PC-9 (cell line): ENCODE data around the gene PRR33. TPM values are rescaled to one million over a fixed set of nuclear protein-coding genes. Genes with fewer than 3 reads are reported as not detected.

ENCODE experiments used
- BruUV-seq: library from RNA; stranded (reverse); fragments of 400-500 nt; replicated peaks from 2 replicates; lab custom pipeline; 2021; lab: Mats Ljungman, UMichigan
- CTCF ChIA-PET: fragments of 300-600 bp; sonication (Branson Sonifier 250); formaldehyde crosslinking; loops from one replicate; lab custom pipeline; 2022; ENCODE audit warnings: antibody characterized with exemption; lab: Charles Lee
- POLR2A ChIA-PET: fragments of 300-600 bp; sonication (Branson Sonifier 250); formaldehyde crosslinking; loops from one replicate; lab custom pipeline; 2022; ENCODE audit warnings: antibody characterized with exemption; ENCODE audit not compliant: unreplicated experiment; lab: Charles Lee
- DNase-seq, 2 experiments: peaks; one replicate each; pipeline versions ENCODE4 v3.0.0 to v3.0.0-alpha.2; 2015 to 2022; ENCODE audit warnings: mixed read lengths in 1 of 2
- H2AFZ ChIP-seq: fragments of 200-600 bp; sonication (generic); 2 replicates; pipeline ENCODE4 v1.8.1; 2017; ENCODE audit warnings: antibody characterized with exemption
- H3F3A ChIP-seq: fragments of 200-600 bp; sonication (generic); 2 replicates; pipeline ENCODE4 v1.8.1; 2017; ENCODE audit warnings: antibody characterized with exemption, mild to moderate bottlenecking, low read depth; ENCODE audit not compliant: insufficient read depth
- H3K27ac ChIP-seq: fragments of 200-600 bp; sonication (generic); 2 replicates; pipeline ENCODE4 v1.6.1; 2016; ENCODE audit warnings: mixed run types
- H3K27me3 ChIP-seq: fragments of 200-600 bp; sonication (generic); 2 replicates; pipeline ENCODE4 v1.6.1; 2016; ENCODE audit warnings: low read depth, mixed run types; ENCODE audit not compliant: insufficient read depth
- H3K36me3 ChIP-seq: fragments of 200-600 bp; sonication (generic); 2 replicates; pipeline ENCODE4 v1.6.1; 2016; ENCODE audit warnings: low read depth, mixed run types
- H3K4me1 ChIP-seq: fragments of 200-600 bp; sonication (generic); replicated peaks from 2 replicates; pipeline ENCODE4 v1.6.1; 2016; ENCODE audit warnings: mixed run types; ENCODE audit not compliant: insufficient read depth
- H3K4me2 ChIP-seq: fragments of 200-600 bp; sonication (generic); 2 replicates; pipeline ENCODE4 v1.6.1; 2017; ENCODE audit warnings: mixed run types
- H3K4me3 ChIP-seq: fragments of 200-600 bp; sonication (generic); 2 replicates; pipeline ENCODE4 v1.6.1; 2016; ENCODE audit warnings: mixed run types
- H3K79me2 ChIP-seq: fragments of 200-600 bp; sonication (generic); 2 replicates; pipeline ENCODE4 v1.6.1; 2017; ENCODE audit warnings: low read depth, mixed run types
- H3K9me2 ChIP-seq: fragments of 200-600 bp; sonication (generic); 2 replicates; pipeline ENCODE4 v1.8.1; 2017; ENCODE audit warnings: mild to moderate bottlenecking; ENCODE audit not compliant: insufficient read depth
- H3K9me3 ChIP-seq: fragments of 200-600 bp; sonication (generic); 2 replicates; pipeline ENCODE4 v1.8.1; 2016; ENCODE audit warnings: low read depth; ENCODE audit not compliant: insufficient read depth
- H4K20me1 ChIP-seq: fragments of 200-600 bp; sonication (generic); 2 replicates; pipeline ENCODE4 v1.8.1; 2017; ENCODE audit not compliant: insufficient read depth
- EZH2 ChIP-seq: fragments of 200-600 bp; sonication (generic); IDR thresholded peaks from 2 replicates; pipeline ENCODE4 v1.8.0; 2017; ENCODE audit warnings: antibody characterized with exemption, low read depth
- intact Hi-C: fragments of 100-400 bp; cut with micrococcal nuclease; formaldehyde crosslinking; loops from one replicate; pipeline ENCODE4 v1.10.0; 2022; ENCODE audit not compliant: unreplicated experiment
- total RNA-seq: library from RNA; stranded (reverse); gene quantifications from 2 replicates; pipeline ENCODE4 v1.2.3, GENCODE V29; 2021
- TF ChIP-seq, protein P1 (sequence below): fragments of 200-600 bp; sonication (generic); conservative IDR thresholded peaks from 2 replicates; pipeline ENCODE4 v1.6.1; 2017; ENCODE audit warnings: mixed run types, antibody characterized with exemption, mild to moderate bottlenecking, moderate library complexity

Gene PRR33
- total RNA-seq, 1 experiment from 2014 or later: not detected

DNA sequence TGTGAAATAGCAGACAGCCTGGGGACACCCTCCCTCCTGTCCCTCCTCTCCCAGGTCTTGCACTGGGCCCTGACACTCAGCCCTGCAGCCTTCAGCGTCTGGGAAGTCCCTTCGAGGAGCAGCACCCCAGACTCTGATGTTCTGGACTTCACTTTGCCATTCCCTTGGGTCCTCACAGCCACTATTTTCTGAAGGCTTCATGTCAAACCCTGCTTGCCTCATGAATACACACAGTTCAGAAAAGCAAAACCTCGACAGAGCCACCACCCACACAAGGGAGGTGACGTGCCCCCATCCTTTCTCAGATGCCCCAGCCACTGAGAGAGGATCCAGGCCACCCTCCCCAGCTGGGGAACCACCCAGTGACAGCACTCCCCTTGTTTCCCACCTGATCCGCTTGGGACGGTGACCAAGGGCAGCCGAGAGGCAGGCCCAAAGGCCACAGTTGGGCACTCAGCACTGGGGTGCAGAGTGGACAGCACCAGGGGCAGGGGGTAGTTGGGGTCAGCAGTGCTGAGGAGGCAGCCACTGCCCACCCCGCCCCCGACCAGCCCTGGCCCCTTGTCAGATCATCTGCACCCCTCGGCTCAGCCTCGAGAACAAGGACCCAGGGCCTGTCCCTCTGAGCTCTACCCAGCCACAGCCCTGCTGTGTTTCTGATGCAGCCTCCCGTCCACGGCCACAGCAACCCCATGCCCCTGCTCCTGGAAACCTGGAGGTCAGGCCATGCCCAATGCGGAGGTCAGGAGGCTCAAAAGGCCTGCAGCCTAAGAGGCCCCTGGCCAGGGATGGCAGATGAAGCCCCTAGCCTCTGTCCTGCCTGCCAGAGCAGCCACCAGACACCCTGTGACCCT lies 24.7 kb upstream of the PRR33 start:
- Histone ChIP-seq H2AFZ (no peak overlapping the region), H3K4me3 (no peak overlapping the region), H3F3A (no peaks in the 10 kb centered on the region), H4K20me1 (no peaks in the 10 kb centered on the region), H3K36me3 (no peaks in the 10 kb centered on the region), H3K9me2 (no peaks in the 10 kb centered on the region), H3K27me3 (peaks cover 19% of the 10 kb centered on the region; the same call in 1 of the 2 replicates), H3K27ac (no peak overlapping the region), H3K9me3 (no peaks in the 10 kb centered on the region), H3K4me2 (no peak overlapping the region), H3K4me1 (no peaks in the 10 kb centered on the region), H3K79me2 (no peaks in the 10 kb centered on the region)
- no peak for TF ChIP-seq EZH2
- TF ChIP-seq, protein P1, sequence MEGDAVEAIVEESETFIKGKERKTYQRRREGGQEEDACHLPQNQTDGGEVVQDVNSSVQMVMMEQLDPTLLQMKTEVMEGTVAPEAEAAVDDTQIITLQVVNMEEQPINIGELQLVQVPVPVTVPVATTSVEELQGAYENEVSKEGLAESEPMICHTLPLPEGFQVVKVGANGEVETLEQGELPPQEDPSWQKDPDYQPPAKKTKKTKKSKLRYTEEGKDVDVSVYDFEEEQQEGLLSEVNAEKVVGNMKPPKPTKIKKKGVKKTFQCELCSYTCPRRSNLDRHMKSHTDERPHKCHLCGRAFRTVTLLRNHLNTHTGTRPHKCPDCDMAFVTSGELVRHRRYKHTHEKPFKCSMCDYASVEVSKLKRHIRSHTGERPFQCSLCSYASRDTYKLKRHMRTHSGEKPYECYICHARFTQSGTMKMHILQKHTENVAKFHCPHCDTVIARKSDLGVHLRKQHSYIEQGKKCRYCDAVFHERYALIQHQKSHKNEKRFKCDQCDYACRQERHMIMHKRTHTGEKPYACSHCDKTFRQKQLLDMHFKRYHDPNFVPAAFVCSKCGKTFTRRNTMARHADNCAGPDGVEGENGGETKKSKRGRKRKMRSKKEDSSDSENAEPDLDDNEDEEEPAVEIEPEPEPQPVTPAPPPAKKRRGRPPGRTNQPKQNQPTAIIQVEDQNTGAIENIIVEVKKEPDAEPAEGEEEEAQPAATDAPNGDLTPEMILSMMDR: no peak
- ChIA-PET CTCF (interaction anchor here (0.6 kb wide), 1 partner anchor 56 kb away, joined by 3 read pairs; no protein-coding TSS in a partner anchor), POLR2A (no interaction called here)
- intact Hi-C loops: no loop called here
- BruUV-seq: no TSS peak
- no peak for DNase-seq

DNA sequence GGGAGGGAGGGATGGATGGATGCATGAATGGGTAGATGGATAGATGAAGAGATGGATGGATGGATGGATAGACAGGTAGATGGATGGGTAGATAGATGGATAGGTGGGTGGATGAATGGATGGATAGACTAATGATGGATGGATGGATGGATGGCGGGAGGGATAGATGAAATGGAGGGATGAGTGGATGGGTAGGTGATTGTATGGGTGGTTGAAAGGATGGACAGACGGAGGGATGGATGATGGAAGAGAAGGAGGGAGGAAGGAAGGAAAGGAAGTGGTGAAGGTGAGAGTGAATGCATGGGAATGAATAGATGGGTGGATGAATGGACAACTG lies 24.1 kb upstream of the PRR33 start:
- Histone ChIP-seq H3K36me3 (no peaks in the 10 kb centered on the region), H3K79me2 (no peaks in the 10 kb centered on the region), H3K27ac (no peak overlapping the region), H2AFZ (no peak overlapping the region), H3K9me2 (no peaks in the 10 kb centered on the region), H3K27me3 (peaks cover 18% of the 10 kb centered on the region), H3K9me3 (no peaks in the 10 kb centered on the region), H3K4me2 (no peak overlapping the region), H3K4me3 (no peak overlapping the region), H3F3A (no peaks in the 10 kb centered on the region), H3K4me1 (no peaks in the 10 kb centered on the region), H4K20me1 (no peaks in the 10 kb centered on the region)
- CTCF ChIA-PET: no interaction called here
- no TSS peak for BruUV-seq
- intact Hi-C loops: no loop called here
- DNase-seq: no peak
- no peak for TF ChIP-seq EZH2
- TF ChIP-seq, protein P1: no peak
- POLR2A ChIA-PET: no interaction called here

DNA sequence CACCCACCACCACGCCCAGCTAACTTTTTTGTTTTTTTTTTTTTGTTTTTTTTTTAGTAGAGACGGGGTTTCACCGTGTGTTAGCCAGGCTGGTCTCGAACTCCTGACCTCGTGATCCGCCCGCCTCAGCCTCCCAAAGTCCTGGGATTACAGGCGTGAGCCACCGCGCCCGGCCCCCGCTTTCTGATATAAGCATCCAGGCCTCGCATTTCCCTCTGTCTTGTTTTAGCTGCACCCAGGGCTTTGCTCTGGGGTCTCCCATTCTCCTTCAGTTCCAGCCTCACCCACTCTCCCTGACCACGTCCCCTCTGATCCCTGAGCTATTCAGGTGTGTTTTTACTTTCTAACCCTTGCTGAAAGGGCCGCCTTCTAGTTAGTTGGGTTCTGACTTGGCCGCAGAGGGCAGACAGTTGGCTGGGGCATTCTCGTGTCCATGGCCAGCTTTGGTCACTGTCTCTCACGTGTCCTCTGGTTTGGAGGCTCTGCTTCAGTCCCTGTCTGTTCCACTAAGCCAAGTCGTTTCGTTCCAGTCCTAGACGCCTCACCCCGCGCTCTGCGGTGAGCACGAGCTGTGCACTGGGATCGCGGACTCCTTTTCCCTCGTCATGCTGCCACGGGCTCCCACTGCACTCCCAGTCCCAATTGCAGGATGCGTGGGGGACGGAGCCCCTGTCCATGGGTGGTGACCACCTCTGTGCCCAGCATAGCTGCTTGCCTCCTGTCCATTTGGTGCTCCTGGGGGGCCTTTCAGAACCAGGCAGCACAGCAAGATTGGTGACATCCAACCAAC lies 21.8 kb upstream of the PRR33 start:
- Histone ChIP-seq H4K20me1 (no peaks in the 10 kb centered on the region), H3K36me3 (no peaks in the 10 kb centered on the region), H3K9me3 (no peaks in the 10 kb centered on the region), H3K9me2 (no peaks in the 10 kb centered on the region), H3K27me3 (peaks cover 25% of the 10 kb centered on the region), H2AFZ (no peak overlapping the region), H3K4me3 (no peak overlapping the region), H3K27ac (no peak overlapping the region), H3K4me1 (no peaks in the 10 kb centered on the region), H3K79me2 (no peaks in the 10 kb centered on the region), H3F3A (no peaks in the 10 kb centered on the region), H3K4me2 (no peak overlapping the region)
- POLR2A ChIA-PET: no interaction called here
- BruUV-seq: no TSS peak
- CTCF ChIA-PET: no interaction called here
- TF ChIP-seq, protein P1: no peak
- no peak for TF ChIP-seq EZH2
- no peak for DNase-seq
- intact Hi-C loops: no loop called here
